HG03097 (cell line): Measurements from ENCODE around the gene RILPL1.
A peak's percentile ranks its signal among the peaks of the same experiment; 100 is the strongest.
"Not testable (repeated sequence)": the region's sequence is repeated elsewhere in the genome, so short reads cannot be mapped to it uniquely, and the experiment has no call there.

Experiments used
- ATAC-seq: cut with Tn5 transposase; IDR thresholded peaks from one replicate; pipeline ENCODE4 v1.9.1; 2021; ENCODE audit not compliant: unreplicated experiment, low FRiP score

Gene RILPL1

GRCh38 chr12:123471374-123472068 is 62.0 kb downstream of the RILPL1 start:
- no peak for ATAC-seq

- no peak for ATAC-seq
Measured at GRCh38 chr12:123469978-123470377, 63.5 kb downstream of the RILPL1 start.

- ATAC-seq, result peak; percentile 66
Measured at GRCh38 chr12:123468786-123469185, 64.7 kb downstream of the RILPL1 start.

- no peak for ATAC-seq
Measured at GRCh38 chr12:123465084-123465483, 68.4 kb downstream of the RILPL1 start.

- not testable (repeated sequence) for ATAC-seq
Measured at GRCh38 chr12:123463174-123463573, 70.3 kb downstream of the RILPL1 start.

- peak; percentile 44 for ATAC-seq
Measured at GRCh38 chr12:123457980-123458779, 75.3 kb downstream of the RILPL1 start, which contains the start of gene SNRNP35. Gene SNRNP35, plus strand, starts transcription at chr12:123458139. Its CDS starts 7,402 bp downstream, at chr12:123465541.

GRCh38 chr12:123453165-123453564 is 80.4 kb downstream of the RILPL1 start:
- no peak for ATAC-seq

- not testable (repeated sequence) for ATAC-seq
Measured at GRCh38 chr12:123452276-123452550, 81.3 kb downstream of the RILPL1 start.

- ATAC-seq, result no peak
Measured at GRCh38 chr12:123450636-123451035, 82.9 kb downstream of the RILPL1 start.

- no peak for ATAC-seq
Measured at GRCh38 chr12:123449856-123450255, 83.7 kb downstream of the RILPL1 start.

- no peak for ATAC-seq
Measured at GRCh38 chr12:123449249-123449733, 84.2 kb downstream of the RILPL1 start.

- no peak for ATAC-seq
Measured at GRCh38 chr12:123446333-123446713, 87.2 kb downstream of the RILPL1 start.

GRCh38 chr12:123445388-123446332 is 87.9 kb downstream of the RILPL1 start:
- ATAC-seq, result no peak

- ATAC-seq, result no peak
Measured at GRCh38 chr12:123444092-123445026, 89.2 kb downstream of the RILPL1 start.

- no peak for ATAC-seq
Measured at GRCh38 chr12:123442774-123443173, 90.7 kb downstream of the RILPL1 start.

GRCh38 chr12:123441523-123442164 is 91.9 kb downstream of the RILPL1 start:
- peak; percentile 66 for ATAC-seq

GRCh38 chr12:123436017-123436964 is 97.2 kb downstream of the RILPL1 start, which contains the start of gene RILPL2:
Gene RILPL2, minus strand, starts transcription at chr12:123436684. Its CDS starts 264 bp downstream, at chr12:123436420.
- peak; percentile 70 for ATAC-seq

GRCh38 chr12:123435636-123436016 is 97.9 kb downstream of the RILPL1 start:
- ATAC-seq, result no peak
